Fibroblast of mammary gland (primary cell): ENCODE results near the gene HMG20A.
"Not testable (repeated sequence)": the region's sequence is repeated elsewhere in the genome, so short reads cannot be mapped to it uniquely, and the experiment has no call there.

Experiments
- DNase-seq: peaks from one replicate; pipeline ENCODE4 v3.0.0-alpha.2; 2010; ENCODE audit warnings: low read depth
- H3K4me3 ChIP-seq: 2 replicates; pipeline ENCODE4 v1.5.1; 2011; ENCODE audit warnings: low read depth, mild to moderate bottlenecking, low read length, moderate library complexity; ENCODE audit not compliant: control insufficient read depth
- TF ChIP-seq, protein P1 (sequence below): conservative IDR thresholded peaks from 2 replicates; pipeline ENCODE4 v1.5.1; 2011; ENCODE audit warnings: low read depth, low read length, inconsistent platforms; ENCODE audit not compliant: control insufficient read depth, insufficient read depth

Gene HMG20A

GRCh38 chr15:77406846-77407245, 13.8 kb upstream of the HMG20A start:
- H3K4me3 ChIP-seq, result no peak overlapping the region
- TF ChIP-seq, protein P1, sequence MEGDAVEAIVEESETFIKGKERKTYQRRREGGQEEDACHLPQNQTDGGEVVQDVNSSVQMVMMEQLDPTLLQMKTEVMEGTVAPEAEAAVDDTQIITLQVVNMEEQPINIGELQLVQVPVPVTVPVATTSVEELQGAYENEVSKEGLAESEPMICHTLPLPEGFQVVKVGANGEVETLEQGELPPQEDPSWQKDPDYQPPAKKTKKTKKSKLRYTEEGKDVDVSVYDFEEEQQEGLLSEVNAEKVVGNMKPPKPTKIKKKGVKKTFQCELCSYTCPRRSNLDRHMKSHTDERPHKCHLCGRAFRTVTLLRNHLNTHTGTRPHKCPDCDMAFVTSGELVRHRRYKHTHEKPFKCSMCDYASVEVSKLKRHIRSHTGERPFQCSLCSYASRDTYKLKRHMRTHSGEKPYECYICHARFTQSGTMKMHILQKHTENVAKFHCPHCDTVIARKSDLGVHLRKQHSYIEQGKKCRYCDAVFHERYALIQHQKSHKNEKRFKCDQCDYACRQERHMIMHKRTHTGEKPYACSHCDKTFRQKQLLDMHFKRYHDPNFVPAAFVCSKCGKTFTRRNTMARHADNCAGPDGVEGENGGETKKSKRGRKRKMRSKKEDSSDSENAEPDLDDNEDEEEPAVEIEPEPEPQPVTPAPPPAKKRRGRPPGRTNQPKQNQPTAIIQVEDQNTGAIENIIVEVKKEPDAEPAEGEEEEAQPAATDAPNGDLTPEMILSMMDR, result no peak
- DNase-seq, result no peak

DNA sequence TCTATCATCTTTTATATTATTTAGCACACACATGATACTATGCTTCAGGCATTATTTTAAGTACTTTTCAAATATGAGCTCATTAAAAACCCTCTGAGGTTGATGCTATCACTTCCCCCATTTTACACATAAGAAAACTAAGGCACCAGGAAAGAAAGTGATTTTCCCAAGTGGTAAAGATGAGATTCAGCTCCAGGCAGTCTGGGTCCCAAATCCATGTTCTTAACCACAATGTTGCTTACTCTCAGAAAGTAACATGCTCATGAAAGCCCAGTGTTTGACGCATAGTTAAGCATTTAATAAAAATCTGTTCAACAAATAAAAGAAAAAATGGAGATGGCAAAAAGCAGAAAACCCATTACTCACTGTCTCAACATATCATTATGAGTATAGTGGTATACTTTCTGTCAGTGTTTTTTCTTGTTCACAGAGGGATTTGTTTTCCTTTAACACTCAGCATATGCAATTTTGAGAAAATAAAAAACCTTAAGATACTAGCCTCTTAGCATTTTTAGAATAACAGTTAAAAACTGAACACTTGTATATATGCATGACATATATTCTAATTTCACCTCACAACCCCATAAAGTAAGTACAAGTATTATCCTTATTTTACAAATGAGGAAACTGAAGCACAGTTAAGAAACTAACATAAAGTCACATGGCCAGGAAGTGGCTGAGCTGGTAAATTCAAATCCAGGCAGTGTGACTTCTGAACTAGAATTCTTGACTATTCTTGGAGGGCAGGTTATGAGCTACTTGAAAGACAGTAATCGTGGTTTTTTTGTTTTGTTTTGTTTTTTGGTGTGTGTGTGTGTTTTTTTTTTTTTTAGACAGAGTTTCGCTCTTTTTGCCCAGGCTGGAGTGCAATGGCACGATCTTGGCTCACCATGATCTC, 11.2 kb upstream of the HMG20A start:
- DNase-seq, result no peak
- TF ChIP-seq, protein P1, result no peak

GRCh38 chr15:77410157-77410500, 10.6 kb upstream of the HMG20A start:
- DNase-seq, result not testable (repeated sequence)

More for the DNA sequence above, 11.2 kb upstream of the HMG20A start:
- H3K4me3 ChIP-seq, result no peak overlapping the region

DNA sequence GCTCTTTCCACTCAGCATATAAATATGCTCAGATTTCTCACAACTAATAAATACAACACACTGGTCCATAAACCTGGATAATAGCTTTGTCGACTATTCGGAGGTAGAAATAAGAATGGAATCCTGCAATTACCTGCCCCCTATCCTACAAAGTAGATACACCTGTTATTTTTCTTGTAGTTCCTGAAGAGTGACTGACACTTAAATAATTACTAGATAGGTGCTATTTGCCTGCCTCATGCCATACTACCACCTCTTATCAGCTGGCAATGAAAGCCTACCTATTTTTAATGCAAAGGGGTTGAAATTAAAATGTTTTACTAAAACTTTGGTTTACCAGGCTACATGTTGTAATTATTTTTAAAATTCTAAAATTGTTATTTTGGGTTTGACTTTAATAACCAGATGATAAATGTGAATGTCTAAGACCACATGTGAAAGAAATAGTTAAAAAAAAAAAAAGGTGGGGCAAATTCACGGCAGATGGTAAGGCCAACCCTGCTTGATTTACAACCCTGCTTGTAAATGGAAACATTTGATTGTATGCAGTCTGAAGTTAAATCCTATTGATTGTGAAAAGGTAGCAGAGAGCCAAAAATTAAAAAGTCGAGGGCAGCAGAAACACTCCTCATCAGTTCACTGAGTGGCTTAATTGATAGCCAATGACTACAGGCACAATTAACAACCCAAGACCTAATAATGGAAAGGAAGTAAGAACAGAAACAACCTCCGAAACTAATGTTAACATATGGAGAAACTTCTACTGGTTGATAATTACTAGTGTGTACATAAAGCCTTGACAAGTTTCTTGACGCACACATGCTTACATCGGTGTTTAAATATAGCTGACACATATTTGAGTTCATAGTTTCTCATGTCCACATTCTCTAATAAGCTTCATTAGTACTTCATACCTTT, 9.7 kb upstream of the HMG20A start:
- H3K4me3 ChIP-seq, result no peak overlapping the region
- no peak for DNase-seq
- TF ChIP-seq, protein P1, result no peak

More at GRCh38 chr15:77410157-77410500, 10.6 kb upstream of the HMG20A start:
- H3K4me3 ChIP-seq, result not testable (repeated sequence)

DNA sequence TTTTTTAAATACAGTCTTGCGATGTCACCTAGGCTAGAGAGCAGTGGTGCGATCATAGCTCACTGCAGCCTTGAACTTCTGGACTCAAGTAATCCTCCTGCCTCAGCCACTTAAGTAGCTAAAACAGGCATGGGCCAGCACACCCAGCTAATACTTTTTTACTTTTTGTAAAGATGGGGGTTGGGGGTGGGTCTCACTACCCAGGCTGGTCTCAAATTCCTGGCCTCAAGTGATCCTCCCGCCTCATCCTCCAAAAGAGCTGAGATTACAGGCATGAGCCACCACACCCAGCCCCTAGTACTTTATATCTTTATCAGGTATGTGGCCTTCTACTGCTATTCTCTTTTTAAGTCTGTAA, 9.1 kb upstream of the HMG20A start:
- H3K4me3 ChIP-seq, result no peak overlapping the region
- TF ChIP-seq, protein P1, result no peak
- no peak for DNase-seq

- TF ChIP-seq, protein P1, result no peak
- no peak overlapping the region for H3K4me3 ChIP-seq
- DNase-seq, result no peak
Measured at GRCh38 chr15:77412972-77413698, 7.6 kb upstream of the HMG20A start.
